HG03196 (cell line): ENCODE data around the gene ARHGAP24.
"Not testable (repeated sequence)": the region's sequence is repeated elsewhere in the genome, so short reads cannot be mapped to it uniquely, and the experiment has no call there.

Source experiments
- ATAC-seq: cut with Tn5 transposase; IDR thresholded peaks from one replicate; pipeline ENCODE4 v1.9.1; 2021; ENCODE audit not compliant: unreplicated experiment

ARHGAP24 gene

GRCh38 chr4:85482010-85482738 is 7.2 kb downstream of the ARHGAP24 start:
- no peak for ATAC-seq

GRCh38 chr4:85486425-85487086 is 11.6 kb downstream of the ARHGAP24 start:
- no peak for ATAC-seq

- ATAC-seq: no peak
Observed at GRCh38 chr4:85488416-85488815, 13.5 kb downstream of the ARHGAP24 start.

GRCh38 chr4:85489273-85489981 is 14.5 kb downstream of the ARHGAP24 start:
- no peak for ATAC-seq

GRCh38 chr4:85491527-85491926 is 16.6 kb downstream of the ARHGAP24 start:
- no peak for ATAC-seq

GRCh38 chr4:85492336-85492735 is 17.4 kb downstream of the ARHGAP24 start:
- no peak for ATAC-seq

- ATAC-seq: no peak
Observed at GRCh38 chr4:85495621-85496020, 20.7 kb downstream of the ARHGAP24 start.

GRCh38 chr4:85496126-85496849 is 21.3 kb downstream of the ARHGAP24 start:
- ATAC-seq: no peak

- ATAC-seq: no peak
Observed at GRCh38 chr4:85496933-85497332, 22.0 kb downstream of the ARHGAP24 start.

GRCh38 chr4:85498068-85498733 is 23.3 kb downstream of the ARHGAP24 start:
- peak; percentile 97 for ATAC-seq

- no peak for ATAC-seq
Observed at GRCh38 chr4:85499573-85499972, 24.6 kb downstream of the ARHGAP24 start.

- ATAC-seq: no peak
Observed at GRCh38 chr4:85500110-85500867, 25.3 kb downstream of the ARHGAP24 start.

GRCh38 chr4:85501145-85501544 is 26.2 kb downstream of the ARHGAP24 start:
- not testable (repeated sequence) for ATAC-seq

- ATAC-seq: no peak
Observed at GRCh38 chr4:85508654-85509053, 33.7 kb downstream of the ARHGAP24 start.

GRCh38 chr4:85509882-85510631 is 35.1 kb downstream of the ARHGAP24 start:
- no peak for ATAC-seq

GRCh38 chr4:85510632-85510984 is 35.7 kb downstream of the ARHGAP24 start:
- ATAC-seq: no peak

- ATAC-seq: no peak
Observed at GRCh38 chr4:85512446-85513205, 37.7 kb downstream of the ARHGAP24 start.

GRCh38 chr4:85514117-85514516 is 39.2 kb downstream of the ARHGAP24 start:
- no peak for ATAC-seq

GRCh38 chr4:85514783-85515182 is 39.8 kb downstream of the ARHGAP24 start:
- no peak for ATAC-seq
